GM12891 (cell line): ENCODE results near the gene FGD5.

Experiments
- POLR2AphosphoS5 ChIP-seq: IDR thresholded peaks from 2 replicates; pipeline ENCODE4 v1.6.1; 2011; ENCODE audit warnings: low read depth, low read length, control low read depth
- TAF1 ChIP-seq: IDR thresholded peaks from 2 replicates; pipeline ENCODE4 v1.6.1; 2011; ENCODE audit warnings: low read depth, low read length, control low read depth

DNA sequence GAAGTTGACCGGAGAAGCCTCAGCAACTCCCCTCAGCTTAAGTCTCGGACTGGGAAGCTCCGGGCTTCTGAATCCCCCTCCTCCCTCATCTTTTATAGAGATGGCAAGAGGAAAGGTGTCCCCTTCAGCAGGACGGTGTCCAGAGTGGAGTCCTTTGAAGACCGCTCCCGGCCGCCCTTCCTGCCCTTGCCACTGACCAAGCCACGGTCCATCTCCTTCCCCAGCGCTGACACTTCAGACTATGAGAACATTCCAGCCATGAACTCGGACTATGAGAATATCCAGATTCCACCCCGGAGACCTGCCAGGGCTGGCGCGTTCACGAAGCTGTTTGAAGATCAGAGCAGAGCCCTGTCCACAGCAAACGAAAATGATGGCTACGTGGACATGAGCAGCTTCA lies 2.4 kb downstream of the FGD5 start:
- no peak for TF ChIP-seq TAF1
- TF ChIP-seq POLR2AphosphoS5 = no peak
